IPS-NIHi7 (cell line): ENCODE data around the gene NNT.
"Not testable (repeated sequence)": the region's sequence is repeated elsewhere in the genome, so short reads cannot be mapped to it uniquely, and the experiment has no call there.

Experiments used
- DNase-seq: peaks from one replicate; pipeline ENCODE4 v3.0.0; 2012; ENCODE audit warnings: mixed read lengths; ENCODE audit errors: extremely low spot score

NNT gene

DNA sequence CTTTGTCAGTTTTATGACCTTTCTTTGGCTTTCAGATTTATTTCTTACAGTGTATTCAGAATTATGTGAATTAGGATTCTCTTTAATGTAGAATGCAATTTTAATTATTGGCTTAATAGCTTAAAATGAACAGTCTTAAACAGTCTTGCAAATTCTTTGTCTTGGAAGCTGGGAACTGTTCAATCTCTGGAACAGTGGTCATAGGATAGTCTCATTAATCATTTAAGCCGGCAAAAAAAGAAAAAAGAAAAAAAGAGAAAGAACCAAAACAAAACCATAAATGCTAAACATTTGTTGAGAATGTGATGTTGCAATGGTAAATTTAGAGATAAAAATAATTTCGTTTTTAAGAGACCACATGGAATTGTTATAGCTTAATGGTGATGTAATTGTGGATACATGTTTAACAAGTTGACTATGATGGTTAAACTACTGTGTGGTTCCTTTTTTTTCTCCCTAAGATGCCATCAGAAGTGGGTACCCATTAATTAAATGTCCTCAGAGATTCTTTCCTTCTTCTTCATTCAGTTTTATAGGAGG, 61.6 kb downstream of the NNT start:
- no peak for DNase-seq

DNA sequence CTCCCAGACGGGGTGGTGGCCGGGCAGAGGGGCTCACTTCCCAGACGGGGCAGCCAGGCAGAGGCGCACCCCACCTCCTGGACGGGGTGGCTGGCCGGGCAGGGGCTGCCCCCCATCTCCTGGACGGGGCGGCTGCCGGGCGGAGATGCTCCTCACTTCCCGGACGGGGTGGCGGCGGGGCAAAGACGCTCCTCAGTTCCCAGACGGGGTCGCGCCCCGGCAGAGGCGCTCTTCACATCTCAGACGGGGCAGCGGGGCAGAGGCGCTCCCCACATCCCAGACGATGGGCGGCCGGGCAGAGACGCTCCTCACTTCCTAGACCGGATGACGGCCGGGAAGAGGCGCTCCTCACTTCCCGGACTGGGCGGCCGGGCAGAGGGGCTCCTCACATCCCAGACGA, 62.8 kb downstream of the NNT start:
- not testable (repeated sequence) for DNase-seq

DNA sequence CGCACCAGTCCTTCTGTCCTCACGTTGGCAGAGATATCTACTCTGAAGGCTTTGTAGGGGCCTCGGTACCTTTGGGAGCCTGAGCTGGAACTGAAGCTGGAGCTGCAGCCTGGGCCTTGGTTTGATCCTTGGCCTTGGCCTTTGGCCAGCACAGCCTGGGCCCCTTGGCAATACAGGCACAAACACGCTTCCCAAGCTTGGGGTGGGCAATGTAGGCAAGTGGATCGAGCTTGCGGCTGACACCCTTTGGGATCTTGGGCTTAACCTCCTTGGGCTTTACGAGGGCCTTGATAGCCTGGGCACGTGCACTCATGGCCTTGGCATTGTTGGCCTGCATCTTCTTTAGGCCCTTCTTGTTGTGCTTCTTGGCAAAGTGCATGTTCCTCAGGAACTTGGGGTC, 63.7 kb downstream of the NNT start:
- not testable (repeated sequence) for DNase-seq

- not testable (repeated sequence) for DNase-seq
Measured at GRCh38 chr5:43667379-43667778, 64.4 kb downstream of the NNT start.

DNA sequence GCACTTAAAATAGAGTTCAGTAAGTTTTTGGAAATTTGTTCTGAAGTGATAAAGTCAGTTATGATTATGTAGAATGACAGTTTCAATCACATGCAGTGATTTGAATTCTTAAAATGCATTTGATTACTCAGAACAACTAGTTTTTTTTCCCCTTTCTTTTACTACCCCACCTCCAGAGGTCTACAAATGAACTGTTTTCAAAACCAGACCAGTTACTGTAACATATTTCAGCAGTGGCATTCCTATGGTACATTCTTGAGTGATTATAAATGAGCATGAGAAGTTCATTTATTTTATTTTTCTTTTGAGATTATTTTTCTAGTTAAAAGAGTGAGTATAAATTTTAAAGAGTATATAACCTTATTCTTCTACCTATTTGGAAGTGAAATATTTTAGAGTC, 71.6 kb downstream of the NNT start:
- no peak for DNase-seq

DNA sequence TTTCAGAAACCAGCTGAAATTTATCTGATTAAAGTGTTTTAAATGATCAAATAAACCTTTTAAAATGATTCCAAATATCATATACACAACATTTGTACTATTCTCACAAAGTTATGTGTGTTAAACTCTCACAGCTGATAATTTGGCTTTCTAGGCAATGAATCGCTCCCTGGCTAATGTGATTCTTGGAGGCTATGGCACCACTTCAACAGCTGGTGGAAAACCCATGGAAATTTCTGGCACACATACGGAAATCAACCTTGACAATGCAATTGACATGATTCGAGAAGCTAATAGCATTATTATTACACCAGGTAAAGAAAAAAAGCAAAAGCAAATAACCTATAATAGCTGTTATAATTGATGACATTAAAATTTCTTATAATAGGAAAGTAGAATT, 72.4 kb downstream of the NNT start:
- no peak for DNase-seq

- DNase-seq, result no peak
Measured at GRCh38 chr5:43676083-43676840, 73.3 kb downstream of the NNT start.

DNA sequence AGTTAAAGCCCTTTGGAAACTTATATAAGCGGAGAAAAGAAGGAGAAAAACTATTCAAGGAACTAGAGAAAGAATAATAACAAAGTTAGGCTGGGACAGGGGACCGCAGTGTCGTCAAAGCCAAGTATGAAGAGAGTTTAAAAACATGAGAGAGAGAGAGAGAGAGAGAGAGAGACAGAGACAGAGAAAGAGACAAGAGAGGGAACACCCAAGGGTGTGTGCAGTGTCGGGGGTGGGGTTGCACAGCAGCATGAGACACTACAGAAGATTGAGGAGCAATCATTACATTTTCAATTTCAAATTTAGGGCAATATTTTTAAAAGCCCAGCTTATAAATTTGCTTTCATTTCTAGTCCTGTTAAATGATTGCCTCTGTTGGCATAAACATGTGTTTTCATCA, 74.3 kb downstream of the NNT start:
- DNase-seq, result no peak

- DNase-seq, result no peak
Measured at GRCh38 chr5:43679214-43679613, 76.2 kb downstream of the NNT start.

- no peak for DNase-seq
Measured at GRCh38 chr5:43680286-43680685, 77.3 kb downstream of the NNT start.

DNA sequence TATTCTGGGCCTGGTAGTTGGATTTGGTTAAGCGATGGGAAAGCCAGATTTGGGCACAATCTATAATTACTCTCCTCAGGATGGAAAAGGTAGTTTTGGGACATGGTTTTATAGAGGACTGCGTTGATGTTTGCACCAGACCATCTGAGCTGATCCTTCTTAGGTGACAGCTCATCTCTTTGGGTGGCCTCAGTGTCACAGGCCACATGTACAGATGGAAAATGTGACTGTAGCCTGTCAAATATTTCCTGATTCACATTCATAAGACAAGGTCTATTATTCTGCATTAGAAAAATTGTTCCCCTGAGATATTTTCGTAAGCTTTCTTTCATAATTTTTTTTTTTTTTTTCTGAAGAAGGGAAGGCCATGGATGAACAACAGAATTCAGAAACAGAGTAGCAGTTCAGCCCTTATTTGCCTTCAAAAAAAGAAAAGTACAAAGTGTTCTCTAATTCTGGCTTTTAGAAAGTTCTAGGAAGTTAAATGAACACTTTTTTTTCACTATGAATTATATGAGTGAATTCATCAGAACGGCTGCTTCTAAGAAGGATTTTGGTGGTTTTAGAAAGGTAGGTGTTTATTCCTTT, 81.0 kb downstream of the NNT start:
- DNase-seq, result no peak

DNA sequence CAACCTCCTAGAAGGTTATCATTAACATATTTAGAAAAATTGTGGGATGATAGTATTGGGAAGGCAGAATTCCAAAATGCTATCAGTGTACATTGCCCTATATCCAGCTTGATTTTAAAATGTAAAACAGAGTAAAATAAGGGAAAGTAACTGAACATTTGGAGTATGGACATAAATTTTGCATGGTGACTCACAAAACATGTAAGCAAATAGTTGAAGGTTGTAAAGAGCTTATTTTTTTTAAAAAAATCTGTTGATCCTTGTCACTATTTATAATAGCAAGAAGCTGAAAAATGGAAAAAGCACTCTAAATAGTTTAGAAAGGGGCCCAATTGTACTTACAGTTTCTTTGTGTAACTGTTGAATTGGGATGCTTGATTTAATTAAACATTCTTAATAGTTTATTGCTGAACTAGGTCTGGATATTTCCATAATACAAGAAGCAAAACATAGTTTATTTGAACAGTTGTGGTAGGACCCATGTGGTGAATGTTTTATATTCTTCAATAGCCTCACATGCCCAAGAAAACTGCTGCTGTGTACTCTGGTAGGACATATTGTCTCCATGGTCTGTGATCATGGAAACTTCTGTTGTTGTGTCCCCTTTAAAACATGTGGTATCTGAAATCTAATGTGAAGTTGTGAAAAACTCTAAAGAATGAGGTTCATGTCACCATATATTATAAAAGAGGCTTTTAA, 82.4 kb downstream of the NNT start:
- DNase-seq, result no peak

- no peak for DNase-seq
Measured at GRCh38 chr5:43687275-43687674, 84.3 kb downstream of the NNT start.

DNA sequence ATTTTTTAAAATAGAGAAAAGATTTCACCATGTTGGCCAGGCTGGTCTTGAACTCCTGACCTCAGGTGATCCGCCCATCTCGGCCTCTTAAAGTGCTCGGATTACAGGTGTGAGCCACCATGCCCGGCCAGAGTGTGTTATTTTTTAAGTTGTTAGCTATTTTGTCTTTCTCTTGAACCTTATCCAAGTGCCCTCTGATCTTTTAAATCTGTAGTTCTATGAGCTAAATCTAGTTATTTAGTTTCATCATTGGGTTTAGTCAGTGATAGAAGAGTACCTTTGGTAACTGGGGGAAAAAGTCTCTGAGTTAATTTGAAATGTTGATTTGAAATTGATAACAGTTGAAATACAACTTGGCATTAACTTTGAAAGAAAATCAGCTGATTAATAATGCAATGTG, 88.3 kb downstream of the NNT start:
- DNase-seq, result no peak

- no peak for DNase-seq
Measured at GRCh38 chr5:43691893-43692292, 88.9 kb downstream of the NNT start.

GRCh38 chr5:43693411-43693810, 90.4 kb downstream of the NNT start:
- no peak for DNase-seq

GRCh38 chr5:43694027-43694426, 91.0 kb downstream of the NNT start:
- no peak for DNase-seq

- not testable (repeated sequence) for DNase-seq
Measured at GRCh38 chr5:43696444-43696843, 93.5 kb downstream of the NNT start.

DNA sequence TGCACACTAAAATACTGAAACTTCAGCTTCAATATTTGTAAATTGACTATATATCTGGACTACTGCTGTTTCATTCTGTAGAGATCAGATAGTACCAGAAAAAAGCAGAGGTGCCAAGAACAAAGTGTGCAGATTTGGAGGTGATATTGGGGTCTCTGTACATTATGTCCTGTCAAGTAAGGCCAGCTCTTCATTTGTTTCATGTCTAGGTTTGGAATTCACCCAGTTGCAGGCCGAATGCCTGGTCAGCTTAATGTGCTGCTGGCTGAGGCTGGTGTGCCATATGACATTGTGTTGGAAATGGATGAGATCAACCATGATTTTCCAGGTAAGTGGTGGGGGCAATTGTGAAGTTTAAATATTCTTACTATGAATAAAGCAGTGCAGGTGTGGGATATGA, 96.9 kb downstream of the NNT start:
- DNase-seq, result no peak

- no peak for DNase-seq
Measured at GRCh38 chr5:43700601-43701000, 97.6 kb downstream of the NNT start.

GRCh38 chr5:43701227-43701626, 98.2 kb downstream of the NNT start:
- DNase-seq, result no peak

DNA sequence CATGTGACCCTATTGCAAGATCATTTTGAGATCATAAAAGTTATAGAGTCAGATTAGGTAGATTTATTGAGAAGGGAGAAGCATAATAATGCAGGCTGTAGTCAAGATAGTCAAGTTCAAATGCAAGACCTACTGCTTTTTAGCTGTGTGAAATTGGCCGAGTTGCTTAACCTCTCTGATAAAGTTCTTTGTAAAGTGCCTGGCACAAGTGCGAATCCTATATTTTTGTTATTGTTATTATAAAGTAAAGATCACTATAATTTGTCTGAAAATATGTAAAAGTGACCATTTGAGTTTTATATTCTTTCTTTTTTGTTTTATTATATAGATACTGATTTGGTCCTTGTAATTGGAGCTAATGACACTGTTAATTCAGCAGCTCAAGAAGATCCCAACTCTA, 99.3 kb downstream of the NNT start:
- no peak for DNase-seq

- no peak for DNase-seq
Measured at GRCh38 chr5:43702815-43703214, 99.8 kb downstream of the NNT start.
